Liver (tissue), 3 donors: ENCODE results near the gene CHN2.

ENCODE experiments used
- CTCF ChIP-seq: fragments of 150-350 bp; IDR thresholded peaks from 2 replicates; pipeline ENCODE4 v1.5.1; 2017; ENCODE audit warnings: improper control_type of control experiment, low read depth, low read length; ENCODE audit not compliant: missing input control
- EGR1 ChIP-seq, 2 donors: IDR thresholded peaks; 2 replicates each; pipeline ENCODE4 v1.6.1; 2016 to 2018; ENCODE audit warnings: antibody characterized with exemption in 2 of 2, low read depth in 2 of 2
- RXRA ChIP-seq, 2 donors: IDR thresholded peaks; 2 replicates each; pipeline ENCODE4 v1.6.1; 2017 to 2018; ENCODE audit warnings: antibody characterized with exemption in 2 of 2, mild to moderate bottlenecking in 1 of 2
- YY1 ChIP-seq: IDR thresholded peaks from 2 replicates; pipeline ENCODE4 v1.6.1; 2016; ENCODE audit warnings: antibody characterized with exemption, mild to moderate bottlenecking
- donor health status: healthy.
- donor health status: healthy.

GRCh38 chr7:29443552-29443951 is 249.0 kb downstream of the CHN2 start:
- TF ChIP-seq CTCF: no peak
- TF ChIP-seq RXRA (IDR thresholded peaks at IDR 0.05): no peak
- TF ChIP-seq EGR1 (IDR thresholded peaks at IDR 0.05; ENCODE audit: low read depth in 2 of 2): no peak
- TF ChIP-seq YY1: no peak
